Effector CD4-positive, alpha-beta T cell (primary cell): ENCODE measurements around the gene TXNDC11.

ENCODE experiments used
- DNase-seq: peaks from one replicate; pipeline ENCODE4 v3.0.0-alpha.2; 2020

The TXNDC11 gene

DNA sequence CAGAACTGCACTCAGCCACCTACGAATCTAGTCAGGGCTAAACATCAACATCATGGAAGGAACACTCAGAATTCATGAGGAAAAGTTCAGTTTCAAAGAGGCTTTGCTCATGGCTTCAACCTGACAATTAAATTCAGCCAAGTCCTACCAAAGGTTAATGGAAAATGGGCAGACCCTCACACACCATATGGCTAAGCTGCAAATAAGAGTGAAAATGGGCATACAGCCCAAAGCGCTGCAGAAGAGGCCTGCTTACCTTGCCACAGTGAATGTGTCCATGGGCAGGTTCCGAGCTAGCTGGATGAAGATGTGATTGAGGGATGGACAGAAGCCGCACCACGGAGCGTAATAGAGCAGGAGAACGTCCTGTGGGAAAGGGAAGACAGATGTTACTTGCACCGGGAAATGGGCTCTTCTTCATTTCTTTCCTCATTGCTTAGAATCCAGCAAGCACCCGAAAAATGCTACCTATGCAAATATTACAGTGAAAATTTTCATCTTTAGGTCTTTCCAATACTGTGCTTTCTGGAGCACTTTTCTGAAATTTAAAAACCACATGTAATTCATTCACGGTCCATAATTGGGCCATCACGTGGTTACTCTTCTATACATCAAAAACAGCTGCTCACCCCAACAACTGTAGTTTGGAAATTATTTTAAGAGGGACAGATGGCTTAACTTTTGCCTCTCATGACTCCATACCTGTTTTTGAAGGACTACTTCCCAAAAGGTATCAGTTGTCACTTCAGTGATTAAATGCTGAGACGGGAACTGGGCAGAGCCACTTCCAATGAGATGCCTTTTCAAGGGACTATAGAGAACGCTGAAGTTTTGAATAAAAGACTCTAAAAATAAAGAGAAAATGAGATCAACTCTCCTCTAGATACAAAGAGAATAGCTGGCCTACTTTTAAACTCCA, 54.8 kb downstream of the TXNDC11 start:
- DNase-seq, result no peak

DNA sequence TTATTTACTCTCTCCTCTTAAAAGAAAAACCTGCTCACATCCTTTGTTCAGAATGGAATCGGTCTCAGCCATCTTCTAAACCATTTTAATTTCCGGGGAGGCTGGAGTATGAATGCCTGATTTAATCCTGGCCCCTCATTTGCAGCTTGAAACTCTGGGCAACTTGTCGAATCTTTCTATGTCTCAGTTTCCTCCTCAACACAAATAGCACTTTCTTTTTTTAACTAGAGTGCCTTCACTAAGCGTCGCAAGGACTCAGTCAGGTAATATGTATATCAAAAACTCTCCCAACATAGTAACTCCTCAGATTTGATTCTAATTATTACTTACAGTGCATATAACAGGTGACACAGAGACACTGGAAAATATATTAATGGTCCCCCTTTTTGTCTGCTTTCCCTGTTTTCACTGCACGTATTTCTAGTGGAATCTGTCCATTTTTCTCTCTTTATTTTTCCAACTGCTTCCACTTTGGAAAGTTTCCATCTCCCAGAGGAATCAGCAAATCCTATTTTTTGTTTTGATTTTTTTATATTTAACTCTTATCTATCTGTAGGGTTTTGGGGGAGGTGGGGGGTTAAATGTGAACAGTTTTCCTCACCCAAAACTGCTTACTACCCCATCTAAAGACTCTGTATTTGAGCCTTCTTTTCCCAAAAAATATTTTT, 55.8 kb downstream of the TXNDC11 start:
- no peak for DNase-seq

DNA sequence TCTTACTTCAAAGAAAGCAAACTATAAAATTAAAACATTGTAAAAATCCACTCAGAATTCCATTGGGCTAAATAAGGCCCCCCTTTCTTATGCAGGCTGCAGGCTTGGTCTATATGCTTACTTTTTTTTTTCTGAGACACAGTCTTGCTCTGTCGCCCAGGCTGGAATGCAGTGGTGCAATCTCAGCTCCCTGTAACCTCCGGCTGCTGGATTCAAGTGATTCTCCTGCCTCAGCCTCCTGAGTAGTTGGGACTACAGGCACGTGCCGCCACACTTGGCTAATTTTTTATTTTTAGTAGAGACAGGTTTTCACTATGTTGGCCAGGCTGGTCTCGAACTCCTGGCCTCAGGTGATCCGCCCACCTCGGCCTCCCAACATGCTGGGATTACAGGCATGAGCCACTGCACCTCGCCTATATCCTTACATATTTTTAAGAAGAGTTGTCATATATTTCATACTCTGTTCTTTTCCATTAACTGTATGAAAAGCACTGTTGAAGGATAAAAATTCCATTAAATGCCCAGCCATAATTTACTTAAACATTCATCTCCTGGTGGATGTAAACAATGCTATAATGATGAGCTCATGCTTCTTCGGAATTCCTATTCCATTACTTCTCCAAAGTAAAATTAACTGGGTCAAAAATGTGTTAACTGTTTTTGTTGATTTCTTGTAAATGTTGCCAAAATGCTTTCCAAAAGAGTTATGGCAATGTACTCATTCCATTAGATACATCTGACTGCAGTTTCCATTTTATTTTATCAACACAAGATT, 56.6 kb downstream of the TXNDC11 start:
- DNase-seq, result no peak

DNA sequence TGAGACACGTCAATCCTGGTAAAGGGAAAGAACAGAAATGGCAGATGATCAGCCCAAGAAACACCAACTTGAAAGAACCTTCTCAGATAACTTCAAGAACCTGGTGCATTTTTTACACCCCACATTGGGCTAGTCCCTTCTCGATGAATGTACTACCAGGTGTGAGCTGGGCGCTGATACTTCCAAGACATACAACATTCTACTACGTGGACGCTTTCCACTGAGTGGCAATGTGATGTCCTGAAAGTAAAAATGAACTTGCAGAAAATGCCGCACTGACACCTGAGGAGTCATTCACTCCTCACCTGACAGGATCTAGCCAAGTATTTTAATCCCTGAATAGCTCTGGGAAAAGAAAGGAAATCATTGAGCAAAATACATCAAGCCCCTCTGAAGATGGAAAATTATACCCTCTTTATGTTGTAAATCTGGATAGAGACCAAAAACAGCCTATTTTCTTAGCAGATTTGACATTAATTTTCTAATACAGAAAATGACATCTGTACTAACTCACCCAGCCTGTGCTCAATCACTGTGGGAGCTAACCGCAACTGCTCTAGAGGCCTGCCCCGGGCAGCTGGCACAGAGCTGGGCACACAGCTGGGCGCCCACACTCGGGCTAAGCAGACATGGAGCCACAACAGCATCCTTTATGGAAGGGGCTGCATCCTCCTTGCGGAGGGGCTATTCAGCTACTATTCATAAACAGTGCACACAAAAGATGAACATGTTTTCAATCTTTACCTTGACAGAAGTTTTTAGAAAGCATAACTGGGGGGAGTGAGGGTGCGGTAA, 58.2 kb downstream of the TXNDC11 start:
- no peak for DNase-seq

DNA sequence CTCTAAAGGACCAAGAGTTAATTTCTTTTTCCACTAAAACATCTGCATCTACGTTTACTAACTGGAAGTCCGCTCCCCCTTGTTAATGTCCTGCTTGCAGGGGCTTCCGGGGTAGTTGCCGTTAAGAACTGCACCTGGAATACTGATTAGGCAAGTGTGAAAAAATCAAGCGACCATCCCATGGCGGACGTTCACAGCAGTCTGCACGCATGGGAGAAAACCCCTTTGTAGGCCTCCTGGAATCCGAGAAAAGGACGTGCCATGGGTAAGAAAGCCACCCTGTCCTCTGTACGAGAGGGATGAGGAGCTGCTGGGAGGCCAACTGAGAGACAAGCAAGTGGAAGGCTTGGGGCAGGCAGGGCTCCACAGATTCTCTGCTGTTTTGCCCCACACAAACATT, 59.5 kb downstream of the TXNDC11 start:
- DNase-seq, result no peak

DNA sequence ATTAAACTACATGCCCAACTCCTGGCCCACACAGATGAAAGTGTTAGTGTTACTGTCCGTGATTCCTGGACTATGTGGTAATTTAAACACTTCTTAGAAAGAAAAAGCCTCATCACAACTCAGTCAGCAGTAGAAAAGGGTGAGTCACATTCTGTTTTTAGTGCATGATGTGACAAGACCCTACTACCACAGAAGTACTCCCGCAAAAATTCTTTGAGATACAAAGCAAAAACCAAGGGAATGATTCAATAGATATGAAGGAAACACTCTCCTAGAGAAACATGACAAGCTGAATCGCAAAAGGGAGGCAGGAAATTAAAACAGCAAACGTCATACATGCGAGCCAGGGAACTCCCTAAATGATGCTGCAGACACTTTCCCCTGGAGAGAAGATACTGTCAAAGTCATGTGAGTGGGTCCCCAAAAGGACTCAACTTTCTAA, 60.0 kb downstream of the TXNDC11 start:
- no peak for DNase-seq

DNA sequence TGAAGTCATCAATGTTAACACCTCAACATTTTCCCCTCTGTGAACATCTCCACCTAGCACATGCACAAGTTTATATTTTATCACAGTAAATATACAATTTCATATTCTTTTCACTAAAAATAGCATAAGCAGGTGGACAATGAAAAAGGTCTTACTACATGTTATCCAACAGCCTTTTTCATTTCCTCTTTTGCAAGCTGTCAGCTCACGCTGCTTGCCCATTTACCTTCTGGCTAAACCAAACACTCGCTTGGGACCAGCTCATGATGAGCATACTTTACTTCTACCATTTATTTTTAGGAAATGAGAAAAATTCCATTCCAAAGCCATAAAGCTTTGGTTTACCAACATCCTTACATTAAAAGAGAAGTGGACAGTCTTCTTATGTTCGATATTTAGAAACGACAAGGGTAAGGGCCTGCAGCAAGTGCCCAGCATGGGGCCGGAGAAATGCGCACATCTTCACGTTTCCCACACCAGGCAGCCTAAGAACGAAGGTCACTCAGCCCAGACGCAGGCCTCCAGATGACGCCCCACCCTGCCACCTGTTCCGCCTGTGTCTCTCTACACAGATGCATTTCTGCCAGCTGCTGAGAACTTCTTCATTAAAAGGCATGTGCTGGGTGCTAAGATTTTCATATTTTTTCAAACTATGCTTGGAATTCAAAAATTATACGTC, 60.5 kb downstream of the TXNDC11 start:
- no peak for DNase-seq

DNA sequence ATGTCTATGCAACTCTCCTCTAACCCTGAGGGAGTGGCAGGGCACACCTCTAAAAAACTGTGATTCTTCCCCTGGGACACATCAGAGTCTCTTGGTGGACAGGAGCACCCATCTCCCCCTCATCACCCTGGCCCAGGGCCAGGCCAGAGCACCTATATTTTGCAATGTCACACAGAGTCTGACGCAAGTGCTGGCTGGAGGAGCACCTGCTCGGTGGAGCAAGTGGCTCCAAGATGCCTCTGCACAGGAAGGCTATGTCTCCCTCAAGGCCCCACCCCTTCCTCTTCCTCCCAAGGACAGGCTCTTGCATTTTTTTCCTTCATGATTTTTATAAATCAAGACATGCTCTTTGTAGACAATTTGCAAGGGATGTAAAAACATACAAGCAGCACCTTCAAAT, 61.1 kb downstream of the TXNDC11 start:
- no peak for DNase-seq

DNA sequence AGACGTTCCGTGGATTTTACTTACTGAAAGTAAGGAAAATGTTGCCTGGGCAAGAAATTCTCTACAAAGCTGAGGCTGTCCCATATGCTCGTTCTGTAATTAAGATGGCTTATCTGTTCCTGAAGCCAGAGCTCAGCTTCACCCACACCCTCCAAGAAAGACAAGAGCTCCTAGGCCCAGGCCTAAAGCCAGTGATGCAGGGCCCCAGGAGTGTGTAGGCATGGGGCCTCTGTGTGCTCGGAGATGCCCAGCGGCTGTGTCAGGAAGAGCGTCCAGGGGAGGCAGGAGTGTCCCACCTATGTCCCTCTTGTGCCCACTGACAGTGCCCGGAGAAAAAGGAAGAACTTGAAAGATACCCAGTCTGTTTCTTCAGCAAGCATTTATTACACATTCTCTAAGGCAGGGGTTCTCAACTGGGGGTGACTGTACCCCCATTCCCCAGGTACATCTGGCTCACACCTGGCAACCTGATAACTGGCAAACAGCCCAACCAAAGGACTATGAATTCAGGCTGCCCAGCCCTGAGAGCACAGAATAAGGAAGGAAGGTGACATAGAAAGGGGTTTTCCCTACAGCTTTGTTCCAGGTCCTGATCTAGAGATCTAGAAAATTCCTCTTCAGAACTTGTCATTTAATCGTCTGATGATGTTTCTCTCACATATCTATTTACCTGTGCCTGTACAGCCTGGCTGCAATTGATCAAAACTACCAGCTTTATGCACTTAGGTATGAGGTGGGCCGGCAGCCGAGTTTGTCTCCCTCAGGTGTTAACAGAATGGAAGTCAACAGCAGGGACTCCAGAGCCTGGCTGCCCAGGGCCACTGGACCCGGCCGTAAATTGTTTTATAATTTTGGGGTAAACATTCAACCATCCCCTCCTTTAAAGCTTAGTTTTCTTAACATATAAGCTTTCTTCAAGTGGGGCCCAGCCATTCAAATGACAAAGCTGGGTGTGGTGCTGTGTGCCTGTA, 62.4 kb downstream of the TXNDC11 start:
- DNase-seq, result no peak

DNA sequence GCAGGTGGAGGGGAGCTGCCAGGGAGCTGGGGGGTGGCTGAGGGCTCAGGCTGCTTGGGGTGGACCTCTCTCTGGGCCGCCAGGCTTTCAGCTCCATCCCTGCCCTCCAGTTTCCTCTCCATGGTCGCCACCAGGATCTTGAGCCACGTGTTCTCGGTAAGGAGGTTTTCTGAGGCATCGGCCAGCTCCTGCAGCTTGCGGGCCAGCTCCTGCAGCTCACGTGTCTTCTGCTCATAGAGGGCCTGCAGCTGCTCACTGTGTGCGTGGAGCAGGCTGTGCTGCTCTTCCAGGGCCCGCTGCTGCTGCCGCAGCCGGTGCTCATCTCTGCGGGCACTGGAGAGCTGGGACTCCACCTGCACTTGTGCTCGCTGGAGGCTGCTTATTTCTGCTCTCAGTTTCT, 63.4 kb downstream of the TXNDC11 start:
- no peak for DNase-seq

DNA sequence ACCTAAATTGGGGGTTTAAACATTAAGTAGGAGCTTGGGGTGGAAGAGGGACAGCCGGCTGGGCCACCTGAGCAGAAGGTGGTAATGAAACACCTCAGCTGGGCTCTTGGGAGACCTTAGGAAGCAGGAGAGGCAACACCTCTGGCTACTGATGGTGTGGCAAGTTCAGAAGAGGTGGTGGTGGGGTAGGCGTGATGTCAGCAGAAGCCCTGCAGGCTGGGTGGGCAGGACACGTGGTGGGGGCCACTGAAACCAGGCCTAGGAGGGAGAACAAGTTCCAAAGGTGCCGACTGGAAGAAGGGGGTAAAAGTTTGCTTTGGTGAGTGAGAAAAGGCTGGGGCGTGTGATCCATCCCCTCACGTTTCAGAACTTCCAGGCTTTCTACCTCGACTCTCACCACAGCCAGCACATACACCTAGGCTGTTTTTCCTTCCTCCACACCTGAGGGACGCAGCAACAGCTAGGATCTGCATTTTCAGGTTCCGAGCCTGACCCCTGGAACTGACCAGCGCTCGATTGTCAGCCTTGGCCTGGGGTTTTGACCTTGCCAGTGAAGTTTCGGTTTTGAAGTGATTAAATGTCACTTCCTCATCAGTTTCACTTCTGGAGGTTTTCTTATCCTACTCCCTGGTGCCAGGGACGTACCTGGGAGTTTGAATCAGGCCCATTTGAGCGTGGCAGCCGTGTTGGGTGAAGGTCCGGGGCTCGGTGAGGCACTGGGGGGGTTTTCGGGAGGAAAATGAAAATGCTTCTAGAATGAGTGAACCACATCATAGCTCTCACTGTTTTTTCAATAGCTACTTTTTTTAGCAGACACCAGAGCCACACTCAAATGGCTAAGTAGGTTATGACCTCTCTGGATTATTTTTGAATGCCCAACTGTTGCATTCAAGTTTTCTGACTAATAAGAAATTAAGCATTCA, 64.4 kb downstream of the TXNDC11 start:
- no peak for DNase-seq

DNA sequence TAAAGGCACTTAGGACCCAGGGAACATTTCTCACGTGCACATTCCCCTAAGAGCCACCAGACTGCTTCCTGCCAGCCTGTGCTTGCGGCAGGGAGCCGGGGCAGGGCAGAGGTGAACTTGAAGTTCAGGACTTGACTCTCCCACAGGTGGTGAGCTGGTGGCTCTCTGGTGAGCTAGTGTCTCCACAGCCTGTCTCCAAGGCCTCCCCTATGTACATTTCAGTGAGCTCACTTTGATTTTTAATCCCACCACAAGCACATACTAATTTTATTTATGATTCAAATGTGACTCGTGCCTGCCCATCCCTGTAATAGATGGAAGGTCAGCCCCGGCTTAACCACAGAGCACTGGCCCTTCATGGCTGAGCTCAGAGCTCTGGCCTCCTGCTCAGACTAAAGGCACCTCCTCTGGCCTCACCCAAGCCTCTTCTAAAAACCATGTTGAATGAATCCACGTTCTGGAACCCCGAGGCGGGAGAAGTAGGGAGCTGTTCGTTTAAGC, 65.2 kb downstream of the TXNDC11 start:
- no peak for DNase-seq

DNA sequence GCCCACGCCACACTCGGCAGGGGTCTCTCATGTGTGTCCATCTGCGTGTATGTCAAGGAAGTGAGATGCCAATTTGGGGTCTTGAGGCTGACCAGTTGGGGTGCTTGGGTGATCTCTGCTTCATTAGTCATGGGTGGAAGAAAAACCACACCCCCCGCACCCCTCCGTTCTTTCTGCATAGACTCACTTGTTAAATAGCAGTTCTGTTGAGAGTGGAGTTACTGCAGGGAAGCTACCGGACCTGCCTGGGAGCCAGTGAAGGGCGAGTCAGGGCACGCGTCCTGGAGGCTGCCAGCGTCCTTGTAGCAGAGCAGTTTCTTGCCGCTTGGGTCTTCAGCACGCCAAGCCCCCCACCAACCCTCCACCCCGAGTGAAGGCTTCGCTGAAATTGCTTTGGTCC, 65.9 kb downstream of the TXNDC11 start:
- no peak for DNase-seq

DNA sequence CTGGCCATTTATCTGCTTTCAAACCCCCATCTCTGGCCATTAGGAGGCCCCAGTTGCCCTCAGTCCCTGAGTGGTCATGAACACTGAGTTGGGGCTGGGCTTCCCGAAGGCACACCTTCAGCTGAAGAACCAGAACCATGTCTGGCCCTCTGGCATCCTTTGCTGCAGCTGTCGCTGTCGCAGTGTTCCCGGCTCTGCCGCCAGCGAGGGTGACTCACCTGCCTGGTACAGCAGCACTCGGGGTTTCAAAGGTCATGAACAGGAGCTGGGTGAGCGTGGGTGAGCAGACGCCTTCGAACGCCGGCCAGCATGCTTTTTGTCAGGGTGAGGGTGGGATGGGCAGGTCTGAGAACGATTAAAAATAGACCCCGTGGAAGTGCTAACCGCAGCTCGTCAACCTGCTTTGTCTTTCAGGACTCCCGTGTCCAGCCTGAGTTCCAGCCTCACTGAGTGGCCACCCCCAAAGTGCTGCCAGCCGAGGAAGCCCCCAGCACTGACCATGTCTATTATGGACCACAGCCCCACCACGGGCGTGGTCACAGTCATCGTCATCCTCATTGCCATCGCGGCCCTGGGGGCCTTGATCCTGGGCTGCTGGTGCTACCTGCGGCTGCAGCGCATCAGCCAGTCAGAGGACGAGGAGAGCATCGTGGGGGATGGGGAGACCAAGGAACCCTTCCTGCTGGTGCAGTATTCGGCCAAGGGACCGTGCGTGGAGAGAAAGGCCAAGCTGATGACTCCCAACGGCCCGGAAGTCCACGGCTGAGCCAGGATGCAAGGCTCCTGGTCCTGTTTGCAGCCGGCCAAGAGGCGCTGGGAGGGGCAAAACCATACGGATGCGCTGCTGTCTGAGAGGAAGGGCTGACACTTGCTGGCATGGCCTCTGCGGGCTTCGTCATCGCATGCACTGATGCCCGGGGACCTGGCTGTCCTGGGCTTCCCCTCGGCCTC, 66.8 kb downstream of the TXNDC11 start:
- DNase-seq, result no peak

DNA sequence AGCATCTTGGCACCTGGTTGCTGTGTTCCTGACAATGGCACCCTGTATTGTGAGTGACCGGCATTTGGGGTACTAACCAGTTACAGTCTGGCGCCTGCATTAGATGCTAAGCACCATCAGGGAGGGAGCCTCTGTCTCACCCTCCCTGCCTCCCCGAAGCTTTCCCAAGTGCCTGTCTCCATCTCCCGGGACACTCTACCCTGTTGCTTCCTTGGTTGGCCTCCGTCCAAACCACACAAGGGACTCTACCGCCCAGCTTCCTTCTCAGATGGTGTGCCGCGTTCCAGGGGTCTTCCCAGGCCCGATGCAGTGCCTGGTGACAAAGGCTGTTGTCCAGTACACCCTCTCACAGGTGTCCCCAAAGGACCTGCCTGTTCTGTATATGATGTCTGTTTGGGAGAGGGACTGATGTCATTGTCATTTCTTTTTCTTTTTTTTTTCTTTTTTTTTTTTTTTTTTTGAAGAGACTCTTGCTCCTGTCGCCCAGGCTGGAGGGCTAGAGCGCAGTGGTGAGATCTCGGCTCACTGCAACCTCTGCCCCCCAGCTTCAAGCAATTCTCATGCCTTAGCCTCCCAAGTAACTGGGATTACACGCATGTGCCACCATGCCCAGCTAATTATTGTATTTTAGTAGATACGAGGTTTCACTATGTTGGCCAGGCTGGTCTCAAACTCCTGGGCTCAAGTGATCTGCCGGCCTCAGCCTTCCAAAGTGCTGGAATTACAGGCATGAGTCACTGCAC, 67.7 kb downstream of the TXNDC11 start:
- DNase-seq, result no peak

DNA sequence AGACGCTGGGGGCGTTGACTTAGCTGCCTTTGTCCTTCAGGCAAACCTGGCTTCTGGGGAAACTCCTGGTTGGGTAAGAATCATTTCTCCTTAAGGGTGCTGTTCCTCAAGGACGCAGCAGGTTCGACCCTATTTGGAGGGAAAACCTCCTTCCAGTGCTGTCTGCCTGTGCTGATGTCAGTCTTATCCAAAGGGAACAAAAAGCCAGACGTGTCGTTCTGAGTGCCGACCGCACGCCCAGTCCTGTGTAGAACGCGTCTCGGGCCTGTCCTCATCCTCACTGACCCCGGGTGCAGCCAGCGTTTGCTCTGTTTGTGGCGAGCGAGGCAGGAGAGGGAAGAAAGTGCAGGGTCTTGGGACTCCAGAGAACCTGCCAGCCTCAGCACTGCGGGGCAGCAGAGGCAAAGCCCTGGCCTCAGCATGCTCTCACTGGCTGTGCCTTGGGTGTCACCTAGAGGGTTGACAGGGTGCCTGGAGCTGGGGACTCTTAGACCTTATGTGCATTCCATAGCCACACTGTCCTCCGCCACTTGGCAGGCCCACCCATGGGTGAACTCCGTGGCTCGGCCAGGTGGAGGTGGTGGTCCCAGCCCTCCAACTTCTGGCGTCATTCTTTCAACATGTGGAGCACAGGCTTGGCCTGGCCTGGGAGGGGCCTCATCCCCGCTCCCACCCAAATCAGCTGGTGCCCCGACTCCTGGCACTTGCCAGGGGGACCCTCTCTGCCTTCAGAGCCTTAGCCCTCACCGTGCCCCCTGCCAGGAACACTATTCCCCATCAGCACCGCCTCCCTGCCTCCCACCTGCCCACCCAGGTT, 68.4 kb downstream of the TXNDC11 start:
- no peak for DNase-seq
